ENCODE measurements around the gene CLDN18. TPM values are rescaled to one million over a fixed set of nuclear protein-coding genes. Genes with fewer than 3 reads are reported as not detected.

Gene CLDN18
- not detected in 2 replicates for total RNA-seq (2014; rRNA removed; shearing (Covaris generic))

DNA sequence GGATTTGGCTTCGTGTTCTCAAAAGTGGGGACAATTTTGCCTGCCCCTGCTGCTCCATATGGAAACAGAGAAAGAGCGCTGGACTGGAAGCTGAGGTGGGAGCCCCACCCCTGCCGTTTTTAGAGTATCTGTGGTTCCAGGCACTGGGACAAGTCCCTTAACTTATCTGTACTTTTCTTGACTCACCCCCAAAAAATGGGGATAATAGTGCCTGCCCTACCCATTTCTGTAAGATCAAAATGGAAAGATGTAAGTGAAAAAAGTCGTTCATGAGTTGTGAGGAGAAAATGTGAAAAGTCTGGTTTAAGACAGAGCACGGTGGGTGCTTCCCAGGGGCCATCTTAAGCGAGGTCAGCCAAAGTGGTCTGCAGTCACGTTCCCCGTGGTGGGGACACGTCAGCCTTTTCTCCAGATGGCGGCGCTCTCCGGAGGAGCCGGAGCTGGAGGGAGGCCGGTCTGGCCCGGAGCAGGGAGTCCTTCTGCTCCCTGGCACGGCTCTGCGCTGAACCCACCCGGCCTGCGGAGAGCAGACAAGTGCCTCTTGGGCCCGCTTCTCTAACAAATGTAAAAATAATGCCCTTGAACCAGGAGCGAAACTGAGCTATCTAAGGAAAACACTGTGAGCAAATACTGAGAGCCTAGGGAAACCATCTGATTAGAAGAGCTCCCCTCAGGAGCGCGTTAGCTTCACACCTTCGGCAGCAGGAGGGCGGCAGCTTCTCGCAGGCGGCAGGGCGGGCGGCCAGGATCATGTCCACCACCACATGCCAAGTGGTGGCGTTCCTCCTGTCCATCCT is at the start of gene CLDN18:
CLDN18 (plus strand) TSS at position 690 of the 797 bp plus-strand sequence; CDS start at position 751, 61 bp downstream.
- no peak within 1 kb of the TSS for H3K27ac ChIP-seq
- no peak within 1 kb of the TSS for H3K4me3 ChIP-seq
- no peaks in the 10 kb centered on the region for H3K27me3 ChIP-seq (replicated peaks)
- no peak for DNase-seq (ENCODE audit: low read depth in 1 of 2, low spot score in 2 of 2)
- H3K36me3 ChIP-seq: no peaks in the 10 kb centered on the region
- H3K4me1 ChIP-seq (replicated peaks): no peaks in the 10 kb centered on the region
- H3K9me3 ChIP-seq (replicated peaks): no peaks in the 10 kb centered on the region

DNA sequence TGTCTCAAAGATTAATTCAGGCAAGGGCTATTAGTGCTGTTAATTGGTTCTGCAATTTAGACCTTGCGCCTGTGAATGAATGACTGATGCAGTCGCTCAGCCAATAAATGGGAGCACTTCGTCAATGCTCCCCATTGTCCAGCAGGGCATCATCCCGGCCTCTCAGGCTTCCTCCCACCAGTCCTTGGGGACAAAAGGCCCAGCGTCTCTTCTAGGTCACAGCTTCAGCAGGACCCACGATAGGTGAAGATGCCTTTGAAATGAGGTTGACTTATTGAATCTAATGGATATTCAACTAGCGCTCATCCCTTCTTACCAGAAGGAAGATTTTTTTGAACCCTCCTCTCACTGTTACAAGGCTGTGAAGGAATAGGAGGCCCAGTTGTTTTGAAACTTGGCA is 47.7 kb upstream of the CLDN18 start:
- peaks cover 5% of the 10 kb centered on the region; the same call in 1 of the 2 replicates for H3K27me3 ChIP-seq (replicated peaks)
- no peak overlapping the region for H3K27ac ChIP-seq
- H3K9me3 ChIP-seq (replicated peaks): no peaks in the 10 kb centered on the region
- H3K4me3 ChIP-seq: no peak overlapping the region
- H3K36me3 ChIP-seq: no peaks in the 10 kb centered on the region
- no peaks in the 10 kb centered on the region for H3K4me1 ChIP-seq (replicated peaks)
- no peak for DNase-seq (ENCODE audit: low read depth in 1 of 2, low spot score in 2 of 2)

DNA sequence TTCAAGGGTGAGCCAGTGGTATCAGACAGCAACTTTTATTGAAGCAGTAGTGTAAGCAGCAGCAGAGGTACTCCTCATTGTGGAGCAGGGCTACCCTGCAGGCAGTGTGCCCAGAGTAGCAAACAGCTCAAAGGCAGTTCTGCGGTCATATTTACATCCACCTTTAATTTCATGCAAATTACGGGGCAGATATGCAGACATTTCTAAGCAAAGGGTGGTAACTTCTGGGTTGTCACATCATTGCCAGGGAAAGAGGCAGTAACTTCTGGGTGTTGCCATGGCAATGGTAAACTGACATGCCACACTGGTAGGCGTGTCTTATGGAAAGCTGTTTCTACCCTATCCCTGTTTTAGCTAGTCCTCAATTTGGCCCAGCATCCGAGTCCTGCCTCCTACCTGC is 46.5 kb upstream of the CLDN18 start:
- no peak for DNase-seq (ENCODE audit: low read depth in 1 of 2, low spot score in 2 of 2)
- Histone ChIP-seq H3K9me3 (replicated peaks) (no peaks in the 10 kb centered on the region), H3K36me3 (no peaks in the 10 kb centered on the region), H3K4me3 (no peak overlapping the region), H3K27me3 (replicated peaks) (peaks cover 5% of the 10 kb centered on the region; the same call in 1 of the 2 replicates), H3K27ac (no peak overlapping the region), H3K4me1 (replicated peaks) (no peaks in the 10 kb centered on the region)

DNA sequence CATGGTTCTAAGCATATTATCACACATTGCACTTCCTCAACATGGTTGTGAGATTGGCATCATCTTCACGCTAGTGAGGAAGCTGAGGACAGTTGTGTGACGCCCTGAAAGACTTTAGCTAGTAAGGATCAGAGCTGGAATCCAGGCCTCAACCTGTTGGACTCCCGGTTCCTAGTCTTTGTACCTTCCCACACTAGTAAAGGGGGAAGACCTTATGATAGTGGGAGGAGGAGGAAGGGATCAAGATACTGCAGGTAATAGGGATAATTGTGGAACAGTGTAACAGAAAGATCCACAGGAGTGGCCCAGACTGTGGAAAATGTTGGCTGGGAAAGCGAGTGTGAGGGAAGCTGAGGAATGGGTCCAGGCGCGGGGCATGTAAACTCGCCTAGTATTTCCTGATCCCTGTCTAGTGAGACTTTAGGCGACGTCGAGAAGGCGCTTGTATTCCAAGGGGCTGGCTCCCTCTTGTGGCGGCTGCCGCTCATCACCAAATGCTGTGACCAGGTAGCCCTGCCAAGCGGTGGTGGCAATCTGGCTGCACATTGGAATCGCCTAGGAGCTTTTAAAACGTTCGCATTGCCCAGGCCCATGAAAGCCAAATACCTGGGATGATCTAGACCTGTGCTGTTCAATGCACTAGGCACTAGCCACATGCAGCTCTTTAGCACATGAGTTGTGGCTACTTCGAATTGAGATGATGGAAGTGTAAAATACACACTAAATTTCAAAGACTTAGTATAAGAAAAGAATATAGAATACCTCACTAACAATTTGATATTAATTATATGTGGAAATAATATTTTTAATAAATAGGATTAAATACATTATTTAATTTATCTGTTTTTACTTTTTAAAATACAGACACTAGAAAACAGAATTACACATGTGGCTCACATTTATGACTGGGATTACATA is 38.8 kb upstream of the CLDN18 start:
- DNase-seq (ENCODE audit: low read depth in 1 of 2, low spot score in 2 of 2): peak; percentile 34 to 71
- H3K27me3 ChIP-seq (replicated peaks): no peaks in the 10 kb centered on the region
- no peak overlapping the region for H3K4me3 ChIP-seq
- H3K9me3 ChIP-seq (replicated peaks): no peaks in the 10 kb centered on the region
- no peaks in the 10 kb centered on the region for H3K36me3 ChIP-seq
- no peaks in the 10 kb centered on the region for H3K4me1 ChIP-seq (replicated peaks)
- H3K27ac ChIP-seq: no peak overlapping the region

DNA sequence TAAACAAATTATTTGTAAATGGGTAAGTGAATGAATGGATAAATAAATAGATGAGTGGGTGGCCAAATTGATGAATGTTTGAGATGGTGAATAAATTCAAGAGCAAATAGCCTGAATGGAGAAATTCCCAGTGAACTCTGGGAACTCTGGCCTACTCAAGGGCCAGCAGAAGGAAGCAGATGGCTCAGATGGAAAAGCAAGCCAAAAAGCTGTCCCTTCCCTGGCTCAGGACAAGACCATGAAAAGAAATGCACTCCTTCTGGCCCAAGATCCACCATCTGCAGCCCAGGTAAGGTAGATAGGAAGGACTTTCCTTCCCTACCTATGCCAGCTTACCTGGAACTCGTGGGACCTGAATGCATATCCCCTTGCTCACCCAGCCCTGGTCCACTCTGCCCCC is 37.6 kb upstream of the CLDN18 start:
- H3K4me1 ChIP-seq (replicated peaks): no peaks in the 10 kb centered on the region
- no peak for DNase-seq (ENCODE audit: low read depth in 1 of 2, low spot score in 2 of 2)
- H3K27me3 ChIP-seq (replicated peaks): no peaks in the 10 kb centered on the region
- no peaks in the 10 kb centered on the region for H3K9me3 ChIP-seq (replicated peaks)
- no peaks in the 10 kb centered on the region for H3K36me3 ChIP-seq
- no peak overlapping the region for H3K4me3 ChIP-seq
- H3K27ac ChIP-seq: no peak overlapping the region

DNA sequence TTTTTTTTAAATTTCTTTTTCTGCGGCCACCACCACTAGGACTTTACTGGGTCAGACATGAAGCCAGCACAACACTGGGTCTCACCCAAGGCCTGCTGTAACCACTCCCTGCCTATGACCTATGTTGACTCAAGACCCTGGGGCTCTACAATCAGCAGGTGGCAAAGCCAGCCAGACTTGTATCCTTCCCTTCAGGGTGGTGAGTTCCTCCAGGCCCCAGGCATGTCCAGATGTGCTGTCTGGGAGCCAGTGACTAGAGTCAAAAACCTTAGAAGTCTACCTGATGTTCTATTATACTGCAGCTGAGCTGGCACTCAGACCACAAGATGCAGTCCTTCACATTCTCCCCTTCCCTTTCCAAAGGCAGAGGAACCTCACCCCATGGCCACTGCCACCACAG is 31.6 kb upstream of the CLDN18 start:
- Histone ChIP-seq H3K9me3 (replicated peaks) (no peaks in the 10 kb centered on the region), H3K4me1 (replicated peaks) (no peaks in the 10 kb centered on the region), H3K27ac (no peak overlapping the region), H3K27me3 (replicated peaks) (no peaks in the 10 kb centered on the region), H3K36me3 (no peaks in the 10 kb centered on the region), H3K4me3 (no peak overlapping the region)
- no peak for DNase-seq (ENCODE audit: low read depth in 1 of 2, low spot score in 2 of 2)

DNA sequence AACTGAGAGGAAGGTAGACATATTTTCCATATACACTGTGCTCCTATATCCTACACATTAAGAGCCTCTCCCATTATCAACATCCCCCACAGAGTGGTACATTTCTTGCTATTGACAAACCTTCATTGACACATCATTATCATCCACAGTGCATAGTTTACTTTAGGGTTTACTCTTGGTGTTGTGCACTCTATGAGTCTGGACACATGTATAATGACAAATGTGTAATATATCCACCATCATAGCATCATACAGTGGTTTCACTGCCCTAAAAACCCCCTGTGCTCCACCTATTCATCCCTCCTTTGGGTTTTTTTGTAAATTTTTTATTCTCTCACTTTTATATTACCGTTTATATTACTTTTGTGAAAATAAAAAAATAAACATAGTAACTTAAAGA is 22.2 kb upstream of the CLDN18 start:
- H3K4me3 ChIP-seq: no peak overlapping the region
- H3K27ac ChIP-seq: no peak overlapping the region
- H3K27me3 ChIP-seq (replicated peaks): no peaks in the 10 kb centered on the region
- no peaks in the 10 kb centered on the region for H3K4me1 ChIP-seq (replicated peaks)
- H3K36me3 ChIP-seq: no peaks in the 10 kb centered on the region
- no peak for DNase-seq (ENCODE audit: low read depth in 1 of 2, low spot score in 2 of 2)
- H3K9me3 ChIP-seq (replicated peaks): no peaks in the 10 kb centered on the region

DNA sequence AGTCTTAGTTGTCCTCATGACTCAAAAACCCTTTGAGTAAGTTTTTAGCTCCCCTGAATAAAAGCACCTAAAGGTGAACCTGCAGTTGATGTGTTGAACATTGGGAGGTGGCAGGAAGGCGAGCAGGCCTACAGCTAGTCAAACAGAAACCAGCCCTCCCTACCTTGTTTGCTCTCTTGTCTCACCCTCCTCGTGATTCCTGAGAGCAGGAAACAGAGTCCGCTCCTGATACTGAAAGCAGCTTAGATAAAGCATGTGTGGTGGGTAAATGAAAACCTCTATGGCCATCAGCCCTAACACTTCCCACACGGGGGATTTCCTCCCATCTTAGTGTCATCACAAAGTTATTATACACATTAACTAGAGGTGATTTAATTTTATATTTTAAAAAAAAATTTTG is 21.8 kb upstream of the CLDN18 start:
- no peak for DNase-seq (ENCODE audit: low read depth in 1 of 2, low spot score in 2 of 2)
- Histone ChIP-seq H3K9me3 (replicated peaks) (no peaks in the 10 kb centered on the region), H3K4me1 (replicated peaks) (no peaks in the 10 kb centered on the region), H3K27me3 (replicated peaks) (no peaks in the 10 kb centered on the region), H3K27ac (no peak overlapping the region), H3K36me3 (no peaks in the 10 kb centered on the region), H3K4me3 (no peak overlapping the region)

DNA sequence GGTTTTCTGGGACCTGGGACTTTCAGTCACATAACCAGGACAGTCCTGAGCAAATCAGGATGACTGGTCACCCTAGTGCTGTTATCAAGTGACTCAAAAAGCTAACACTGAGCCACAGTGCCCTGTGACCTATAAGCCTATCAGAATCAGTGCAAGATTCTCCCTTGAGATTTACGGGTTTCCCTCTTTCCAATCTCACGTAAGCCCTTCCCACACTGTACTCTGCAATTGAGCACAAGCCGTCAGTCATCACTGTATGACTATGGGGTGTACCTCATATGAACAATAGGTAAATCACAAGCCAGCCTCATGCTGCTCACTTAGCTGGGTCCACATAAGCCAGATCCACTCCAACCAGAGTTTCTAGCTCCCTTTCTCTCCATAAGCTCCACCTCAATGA is 21.0 kb upstream of the CLDN18 start:
- H3K4me3 ChIP-seq: no peak overlapping the region
- H3K27me3 ChIP-seq (replicated peaks): no peaks in the 10 kb centered on the region
- no peaks in the 10 kb centered on the region for H3K4me1 ChIP-seq (replicated peaks)
- no peak for DNase-seq (ENCODE audit: low read depth in 1 of 2, low spot score in 2 of 2)
- no peak overlapping the region for H3K27ac ChIP-seq
- H3K36me3 ChIP-seq: no peaks in the 10 kb centered on the region
- no peaks in the 10 kb centered on the region for H3K9me3 ChIP-seq (replicated peaks)

DNA sequence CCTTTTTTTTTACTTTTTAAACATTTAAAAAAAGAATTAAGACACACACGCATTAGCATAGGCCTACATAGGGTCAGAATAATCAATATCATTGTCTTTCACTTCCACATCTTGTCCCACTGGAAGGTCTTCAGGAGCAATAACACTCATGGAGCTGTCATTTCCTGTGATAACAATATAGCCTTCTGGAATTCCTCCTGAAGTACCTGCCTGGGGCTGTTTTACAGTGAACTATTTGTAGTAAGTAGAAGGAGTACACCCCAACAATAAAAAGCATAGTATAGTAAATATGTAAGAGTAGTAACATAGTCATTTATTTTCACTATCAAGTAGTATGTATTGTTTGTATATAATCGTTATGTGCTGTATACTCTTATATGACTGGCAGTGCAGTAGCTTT is 19.5 kb upstream of the CLDN18 start:
- DNase-seq (ENCODE audit: low read depth in 1 of 2, low spot score in 2 of 2): no peak

DNA sequence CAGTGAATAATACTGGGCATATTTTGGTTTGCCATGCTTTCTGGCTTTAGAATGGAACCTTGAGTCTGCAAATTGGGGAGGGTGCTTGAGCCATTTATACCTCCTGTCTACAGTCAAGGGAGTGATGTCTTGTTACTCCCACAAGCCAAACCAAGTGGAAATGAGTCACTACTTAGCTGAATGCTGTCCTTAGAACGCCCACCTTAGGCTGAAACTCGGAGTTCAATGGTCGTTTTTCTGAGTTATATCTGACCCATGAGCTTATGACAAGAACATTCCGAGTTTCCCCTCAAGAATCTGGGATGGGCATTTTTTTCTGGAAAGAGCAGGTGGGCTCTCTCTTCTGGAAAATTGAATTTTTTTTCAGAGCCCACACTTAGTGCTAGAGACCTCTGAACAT is 17.4 kb upstream of the CLDN18 start:
- no peak for DNase-seq (ENCODE audit: low read depth in 1 of 2, low spot score in 2 of 2)
- Histone ChIP-seq H3K4me3 (no peak overlapping the region), H3K4me1 (replicated peaks) (no peaks in the 10 kb centered on the region)

More for the DNA sequence above, 19.5 kb upstream of the CLDN18 start:
- H3K27ac ChIP-seq: no peak overlapping the region
- no peaks in the 10 kb centered on the region for H3K4me1 ChIP-seq (replicated peaks)
- no peak overlapping the region for H3K4me3 ChIP-seq
- H3K36me3 ChIP-seq: no peaks in the 10 kb centered on the region
- H3K9me3 ChIP-seq (replicated peaks): no peaks in the 10 kb centered on the region
- no peaks in the 10 kb centered on the region for H3K27me3 ChIP-seq (replicated peaks)

DNA sequence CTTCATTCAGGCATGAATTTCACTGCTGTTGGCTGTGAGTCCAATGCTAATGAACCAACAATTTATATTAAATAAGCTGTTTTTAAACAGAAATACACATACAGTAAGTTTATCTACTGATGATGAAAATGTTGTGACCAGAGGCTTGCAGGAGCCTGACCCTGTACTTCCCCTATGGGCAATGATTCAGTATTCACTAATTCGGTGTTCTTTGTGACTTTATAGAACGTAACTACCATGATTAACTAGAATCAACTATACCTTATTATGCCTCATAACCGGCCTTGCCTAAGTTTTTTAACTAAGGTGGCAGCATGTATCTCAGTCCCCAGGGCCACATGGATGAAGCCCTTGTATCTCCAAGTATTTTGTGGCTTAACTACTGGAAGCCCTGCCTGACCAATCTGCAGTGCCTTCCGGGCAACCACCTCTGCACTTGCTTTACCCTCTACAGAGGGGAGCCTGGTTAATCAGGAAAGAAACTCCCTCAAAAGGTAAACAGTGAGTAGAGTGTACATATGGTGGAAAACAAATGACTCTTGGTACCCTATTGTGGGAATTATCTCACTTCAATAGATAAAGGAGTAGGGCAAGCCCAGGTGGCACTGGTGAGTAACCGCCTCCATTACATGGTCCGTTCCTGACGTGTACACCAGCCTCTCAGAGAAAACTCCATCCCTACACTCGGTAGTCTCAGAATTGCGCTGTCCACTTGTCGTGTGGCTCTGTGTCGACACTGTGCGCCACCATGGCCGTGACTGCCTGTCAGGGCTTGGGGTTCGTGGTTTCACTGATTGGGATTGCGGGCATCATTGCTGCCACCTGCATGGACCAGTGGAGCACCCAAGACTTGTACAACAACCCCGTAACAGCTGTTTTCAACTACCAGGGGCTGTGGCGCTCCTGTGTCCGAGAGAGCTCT is 11.6 kb upstream of the CLDN18 start:
- Histone ChIP-seq H3K36me3 (no peaks in the 10 kb centered on the region), H3K9me3 (replicated peaks) (no peaks in the 10 kb centered on the region), H3K27me3 (replicated peaks) (no peaks in the 10 kb centered on the region), H3K4me3 (no peak overlapping the region), H3K4me1 (replicated peaks) (no peaks in the 10 kb centered on the region), H3K27ac (no peak overlapping the region)
- no peak for DNase-seq (ENCODE audit: low read depth in 1 of 2, low spot score in 2 of 2)

More for the DNA sequence above, 17.4 kb upstream of the CLDN18 start:
- Histone ChIP-seq H3K9me3 (replicated peaks) (no peaks in the 10 kb centered on the region), H3K27me3 (replicated peaks) (no peaks in the 10 kb centered on the region), H3K36me3 (no peaks in the 10 kb centered on the region), H3K27ac (no peak overlapping the region)

DNA sequence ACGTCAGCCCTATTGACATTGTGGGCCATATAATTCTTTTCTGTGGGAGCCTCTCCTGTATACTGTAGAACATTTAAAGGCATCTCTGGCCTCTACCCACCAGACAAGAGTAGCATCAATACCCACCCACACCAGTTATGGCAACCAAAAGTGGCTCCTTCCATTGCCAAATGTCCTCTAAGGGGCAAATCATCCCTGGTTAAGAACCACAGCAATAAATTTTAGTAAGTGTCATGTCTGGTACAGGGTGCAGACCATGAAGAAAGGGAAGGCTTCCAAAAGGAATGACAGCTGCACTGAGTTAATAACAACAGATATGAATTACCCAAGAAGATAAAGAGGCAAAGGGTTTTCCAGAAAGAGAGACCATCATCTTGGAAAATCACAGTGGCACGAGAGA is 6.9 kb upstream of the CLDN18 start:
- no peaks in the 10 kb centered on the region for H3K9me3 ChIP-seq (replicated peaks)
- H3K27ac ChIP-seq: no peak overlapping the region
- no peaks in the 10 kb centered on the region for H3K4me1 ChIP-seq (replicated peaks)
- no peaks in the 10 kb centered on the region for H3K27me3 ChIP-seq (replicated peaks)
- H3K36me3 ChIP-seq: no peaks in the 10 kb centered on the region
- no peak overlapping the region for H3K4me3 ChIP-seq
- no peak for DNase-seq (ENCODE audit: low read depth in 1 of 2, low spot score in 2 of 2)
